Muscle of arm (tissue), 14 donors: ENCODE measurements around the gene JAG1. TPM values are rescaled to one million over a fixed set of nuclear protein-coding genes. Genes with fewer than 3 reads are reported as not detected.

Experiments
- DNase-seq: peaks from one replicate; pipeline ENCODE4 v3.0.0-alpha.2; 2013
- long read RNA-seq, 11 donors: transcript quantifications; one replicate each; lab custom pipeline, GENCODE V29; 2026
- polyA plus RNA-seq, 12 donors: library from polyadenylated mRNA; unstranded; fragments of 120-200 nt; gene quantifications; one replicate each; pipeline ENCODE4 v1.2.1, GENCODE V29; 2013; ENCODE audit not compliant: insufficient read length in 12 of 12

JAG1 gene
- polyA plus RNA-seq, result 10 to 100 TPM in 11 of 12 donors, not detected in 1; 26.4 to 72.9 (median 35.1) TPM
- long read RNA-seq, donor 1, full-length matches to known transcripts, result 6 of 19 reads
- long read RNA-seq, donor 1, partial matches to known transcripts, result 0 of 19 reads
- long read RNA-seq, donor 1, other reads (novel, unspliced or antisense), result 13 of 19 reads
- long read RNA-seq, donor 2, full-length matches to known transcripts, result 1 of 1 reads
- long read RNA-seq, donor 2, partial matches to known transcripts, result 0 of 1 reads
- long read RNA-seq, donor 2, other reads (novel, unspliced or antisense), result 0 of 1 reads
- long read RNA-seq, donor 3, full-length matches to known transcripts, result 1 of 1 reads
- long read RNA-seq, donor 3, partial matches to known transcripts, result 0 of 1 reads
- long read RNA-seq, donor 3, other reads (novel, unspliced or antisense), result 0 of 1 reads
- long read RNA-seq, donor 4, result 0 reads
- long read RNA-seq, donor 5, full-length matches to known transcripts, result 4 of 4 reads
- long read RNA-seq, donor 5, partial matches to known transcripts, result 0 of 4 reads
- long read RNA-seq, donor 5, other reads (novel, unspliced or antisense), result 0 of 4 reads
- long read RNA-seq, donor 6, result 0 reads
- long read RNA-seq, donor 7, full-length matches to known transcripts, result 2 of 2 reads
- long read RNA-seq, donor 7, partial matches to known transcripts, result 0 of 2 reads
- long read RNA-seq, donor 7, other reads (novel, unspliced or antisense), result 0 of 2 reads
- long read RNA-seq, donor 8, full-length matches to known transcripts, result 3 of 3 reads
- long read RNA-seq, donor 8, partial matches to known transcripts, result 0 of 3 reads
- long read RNA-seq, donor 8, other reads (novel, unspliced or antisense), result 0 of 3 reads
- long read RNA-seq, donor 9, partial matches to known transcripts, result 0 of 1 reads
- long read RNA-seq, donor 9, other reads (novel, unspliced or antisense), result 0 of 1 reads
- long read RNA-seq, donor 10, full-length matches to known transcripts, result 3 of 3 reads
- long read RNA-seq, donor 10, partial matches to known transcripts, result 0 of 3 reads
- long read RNA-seq, donor 10, other reads (novel, unspliced or antisense), result 0 of 3 reads
- long read RNA-seq, donor 11, full-length matches to known transcripts, result 5 of 5 reads
- long read RNA-seq, donor 11, partial matches to known transcripts, result 0 of 5 reads
- long read RNA-seq, donor 11, other reads (novel, unspliced or antisense), result 0 of 5 reads

DNA sequence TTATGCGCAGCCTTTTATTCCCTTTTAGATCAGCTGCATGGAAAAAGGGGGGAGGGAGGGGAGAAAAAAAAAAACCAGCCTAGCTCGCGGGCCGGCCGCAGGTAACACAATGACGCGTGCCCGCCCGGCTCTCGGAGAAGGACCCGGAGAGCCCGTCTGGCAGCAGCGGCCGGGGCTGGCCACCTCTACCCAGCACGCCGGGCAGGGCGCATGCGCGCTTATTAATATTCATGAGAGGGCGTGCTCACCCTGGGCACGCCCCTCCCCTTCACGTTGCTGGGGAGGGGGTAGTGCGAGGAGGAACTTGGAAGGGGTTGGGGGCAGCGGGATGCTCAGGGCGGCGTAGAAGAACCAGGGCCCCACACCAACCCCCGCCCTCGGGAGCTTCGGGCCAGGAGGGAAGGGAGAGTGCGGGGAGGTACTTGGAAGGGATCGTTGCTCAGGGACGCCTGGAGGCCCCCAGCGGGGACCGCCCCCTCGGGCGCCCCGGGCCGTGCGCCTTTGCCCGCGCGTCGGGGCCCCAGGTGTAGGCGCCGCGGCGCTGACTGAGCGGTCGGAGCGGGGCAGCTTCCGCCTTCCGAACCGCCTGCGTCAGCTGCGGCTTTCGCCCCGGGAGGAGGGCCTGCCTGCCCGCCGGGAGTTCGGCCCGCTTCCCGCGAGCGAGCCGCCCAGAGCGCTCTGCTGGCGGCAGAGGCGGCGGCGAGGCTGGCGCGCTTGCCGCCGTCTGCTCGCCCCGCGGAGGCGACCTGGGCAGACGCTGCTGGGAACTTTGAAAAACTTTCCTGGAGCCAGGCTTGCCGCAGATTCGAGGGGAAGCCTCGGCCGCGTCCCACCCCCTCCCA, at the start of gene JAG1:
Gene JAG1, minus strand, starts transcription at position 158 of the 842 bp plus-strand sequence. CDS start 469 bp downstream, outside the sequence.
- peak; percentile 96 for DNase-seq

DNA sequence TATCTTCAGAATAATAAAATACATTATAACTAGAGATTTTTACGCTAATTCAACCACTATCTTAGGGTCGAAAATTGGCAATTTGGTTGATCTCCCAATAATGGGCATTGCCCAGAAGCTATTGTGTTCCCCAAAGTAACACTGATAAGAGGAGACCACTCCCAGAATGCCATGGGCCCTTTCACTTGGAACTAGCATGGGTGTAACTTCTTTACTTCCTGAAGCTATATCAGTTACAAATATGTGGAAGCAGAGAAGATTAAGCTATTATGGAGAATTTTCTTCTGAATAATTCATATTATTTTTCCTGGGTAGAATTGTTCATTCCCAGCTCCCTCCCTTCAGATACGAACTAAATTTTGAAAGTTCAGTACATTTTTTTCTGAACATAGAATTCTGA, 48.2 kb upstream of the JAG1 start:
- DNase-seq, result no peak

DNA sequence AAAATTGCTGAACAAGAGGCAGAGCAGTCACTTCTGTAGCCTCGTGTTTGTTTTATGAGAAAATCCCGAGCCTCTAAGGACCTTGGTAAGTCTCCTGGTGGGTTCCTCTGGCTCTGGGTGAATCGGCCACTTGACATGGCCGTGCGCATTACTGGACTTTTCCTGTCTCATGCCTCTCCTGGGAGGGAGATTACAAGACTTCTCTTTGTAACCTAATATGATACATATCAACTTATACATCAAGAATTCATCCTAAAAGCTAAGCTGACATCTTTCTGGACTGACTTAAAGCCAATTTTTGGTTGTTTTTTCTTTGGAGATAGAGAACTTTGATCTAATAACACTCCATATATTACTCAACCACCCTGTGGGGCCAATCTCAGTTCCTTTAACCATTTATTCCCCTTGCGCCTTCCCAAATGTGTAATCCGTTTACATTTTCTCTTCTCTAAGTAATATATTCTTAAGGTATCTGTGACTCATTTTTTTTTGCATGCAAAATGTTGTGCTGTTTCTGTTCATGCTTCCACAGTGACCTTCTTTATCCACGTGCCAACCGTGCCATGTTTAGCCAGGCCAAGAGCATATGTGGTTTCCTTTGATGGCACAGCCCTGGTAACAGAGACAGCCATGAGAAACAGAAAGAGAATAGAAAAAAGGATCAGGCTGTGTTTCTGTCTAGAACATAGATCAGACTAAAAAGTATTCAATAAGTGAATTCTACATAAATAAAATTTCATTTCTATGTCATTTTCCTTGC, 47.5 kb upstream of the JAG1 start:
- DNase-seq, result no peak

DNA sequence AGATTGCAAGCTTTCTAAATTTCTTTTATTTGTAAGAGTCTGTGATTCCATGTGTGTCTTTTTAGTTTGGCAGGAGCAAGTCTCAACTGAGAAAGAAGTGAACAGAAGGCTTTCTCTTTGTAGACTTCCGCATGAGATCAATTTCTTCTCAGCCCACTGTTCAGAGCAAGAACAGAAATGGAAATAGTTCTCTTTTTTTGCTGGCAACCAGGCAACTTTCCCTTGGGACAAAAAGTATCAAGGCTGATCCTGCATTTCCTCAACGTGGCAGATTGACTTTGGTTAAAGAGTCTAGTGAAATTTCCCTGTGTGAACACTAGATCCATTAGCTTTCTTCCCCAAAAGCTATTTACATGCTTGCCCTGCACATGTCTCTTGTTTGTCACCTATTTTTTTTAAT, 46.8 kb upstream of the JAG1 start:
- no peak for DNase-seq

DNA sequence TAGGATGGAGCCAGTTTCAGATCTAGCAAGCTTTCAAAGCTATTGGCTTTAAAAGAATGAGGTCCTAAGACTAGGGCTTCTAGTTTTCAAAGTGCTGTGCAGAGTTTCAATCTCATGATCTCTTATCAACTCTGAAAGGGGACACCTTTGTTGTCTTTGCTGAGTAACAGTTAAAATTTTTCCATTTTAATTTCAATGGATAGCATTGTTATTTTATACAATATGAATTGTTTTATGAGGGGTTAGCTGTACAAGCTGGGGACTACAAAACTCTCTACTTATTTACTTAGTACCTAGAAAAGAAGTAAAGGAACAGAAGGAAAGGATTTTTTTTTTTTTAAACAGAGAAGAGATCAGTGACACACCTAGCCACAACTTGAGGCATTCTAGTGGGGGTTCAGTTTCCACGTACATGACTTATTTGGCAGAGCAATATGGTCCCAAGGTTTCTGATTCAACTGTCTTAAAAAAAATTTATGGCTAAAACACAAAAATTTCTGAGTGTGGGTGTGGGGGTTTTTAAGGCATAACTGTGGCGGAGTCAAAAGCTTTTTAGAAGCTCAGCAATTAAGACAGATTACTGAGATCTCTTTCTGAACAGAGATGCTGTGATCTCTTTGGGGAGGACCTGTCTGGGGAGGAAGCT, 46.1 kb upstream of the JAG1 start:
- no peak for DNase-seq

DNA sequence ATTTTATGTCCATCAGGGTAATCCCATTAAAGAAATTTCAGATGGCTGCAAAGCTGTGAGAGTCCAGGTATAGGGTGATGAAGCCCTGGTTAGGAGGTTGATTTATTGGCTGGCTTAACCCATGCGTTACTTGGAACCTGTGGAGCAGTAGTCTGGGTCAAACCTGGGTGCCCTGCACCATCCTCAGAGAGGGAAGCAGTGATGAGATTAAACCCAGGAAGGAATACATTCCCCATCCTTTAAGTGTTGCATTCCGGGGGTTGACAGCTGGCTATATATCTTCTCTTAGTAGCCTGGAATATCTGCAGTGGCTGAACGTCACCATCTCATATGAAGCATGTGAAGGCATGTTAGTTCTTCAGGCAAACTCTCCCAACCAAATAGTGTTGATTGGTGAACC, 44.9 kb upstream of the JAG1 start:
- no peak for DNase-seq

DNA sequence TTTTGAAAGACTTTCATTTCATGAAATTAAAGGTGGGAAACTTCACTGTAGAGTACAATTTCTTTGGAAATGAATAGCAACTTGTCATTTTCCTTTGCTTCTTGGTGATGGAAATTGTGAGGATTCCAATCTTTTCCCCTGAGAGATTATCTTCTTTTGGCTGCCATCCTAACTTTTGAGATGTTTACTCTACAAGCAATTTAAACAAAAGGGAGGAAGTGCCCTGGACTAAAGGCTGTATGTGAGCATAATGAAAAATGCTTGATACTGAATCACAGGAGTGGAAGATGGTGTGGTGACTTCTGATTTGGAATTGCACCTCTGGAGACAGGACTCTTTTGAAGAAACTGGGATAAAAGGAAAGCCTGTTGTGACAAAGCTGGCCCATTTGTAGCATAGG, 43.1 kb upstream of the JAG1 start:
- peak; percentile 52 for DNase-seq

DNA sequence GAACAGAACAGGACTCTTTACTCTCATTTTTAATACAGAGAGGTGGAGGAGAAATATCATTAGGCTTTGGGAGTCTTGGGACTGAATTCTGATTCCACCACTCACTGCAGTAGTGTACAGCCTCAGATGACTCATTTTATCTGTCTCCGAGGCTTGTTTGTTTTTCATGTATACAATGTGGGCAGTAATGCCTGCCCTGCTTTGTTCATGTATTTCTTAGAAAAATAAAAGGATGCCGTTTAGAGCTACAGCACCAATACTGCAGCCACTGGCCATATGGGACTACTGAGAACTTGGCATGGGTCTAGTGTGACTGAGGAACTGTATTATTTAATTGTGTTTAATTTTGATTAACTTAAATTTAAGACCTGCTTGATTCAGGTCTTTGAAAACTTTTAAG, 41.2 kb upstream of the JAG1 start:
- no peak for DNase-seq

DNA sequence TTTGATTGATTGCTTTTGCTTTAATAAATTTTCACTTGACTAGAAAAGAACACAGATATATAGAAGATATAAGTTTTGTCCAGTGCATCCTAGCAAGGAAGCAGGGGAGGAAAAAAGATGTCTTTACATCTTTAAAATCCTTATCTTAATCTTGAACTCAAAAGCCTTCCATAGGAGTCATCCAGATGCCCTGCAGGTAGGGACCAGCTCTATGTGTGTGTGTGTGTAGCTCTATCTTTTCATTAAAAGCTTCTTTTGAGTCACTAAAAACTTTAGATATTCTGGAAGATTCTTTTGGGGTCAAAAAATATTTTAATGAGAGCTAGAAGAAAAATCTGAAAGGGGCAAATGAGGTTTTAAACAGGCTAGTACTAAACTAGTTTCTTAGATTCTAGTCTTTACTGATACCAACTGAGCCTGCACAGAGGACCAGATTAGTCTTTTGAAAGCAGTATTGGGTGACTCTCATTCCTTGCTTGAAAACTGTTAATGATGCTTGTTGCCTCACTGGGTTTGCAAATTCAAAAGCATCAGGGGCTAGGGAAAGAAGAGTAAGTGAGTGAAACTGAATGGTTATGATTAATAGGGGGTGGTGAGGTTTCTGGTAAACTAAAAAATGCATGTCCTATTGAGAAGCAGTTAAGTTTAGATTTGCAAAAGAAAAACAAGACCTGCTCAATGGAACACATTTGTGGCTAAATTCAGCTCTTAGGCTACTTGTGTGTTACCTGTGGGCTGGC, 40.6 kb upstream of the JAG1 start:
- no peak for DNase-seq

DNA sequence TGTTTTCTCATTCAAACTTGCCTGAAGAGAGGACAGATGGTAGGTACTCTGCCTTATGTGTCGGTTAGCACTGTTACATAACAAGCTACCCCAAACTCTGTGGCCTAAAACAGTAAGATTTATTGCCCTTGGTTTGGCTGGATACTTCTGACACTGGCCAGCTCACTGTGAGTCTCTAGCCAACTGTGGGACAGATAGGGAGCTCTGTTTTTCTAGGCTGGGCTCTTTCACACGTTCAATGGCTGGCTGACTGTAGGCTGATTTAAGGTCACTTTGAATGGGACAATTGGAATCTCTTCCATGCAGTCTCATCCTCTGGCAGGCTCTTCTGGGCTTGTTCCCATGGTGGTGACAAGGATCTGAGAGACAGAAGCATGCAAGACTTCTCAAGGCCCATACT, 39.4 kb upstream of the JAG1 start:
- no peak for DNase-seq

DNA sequence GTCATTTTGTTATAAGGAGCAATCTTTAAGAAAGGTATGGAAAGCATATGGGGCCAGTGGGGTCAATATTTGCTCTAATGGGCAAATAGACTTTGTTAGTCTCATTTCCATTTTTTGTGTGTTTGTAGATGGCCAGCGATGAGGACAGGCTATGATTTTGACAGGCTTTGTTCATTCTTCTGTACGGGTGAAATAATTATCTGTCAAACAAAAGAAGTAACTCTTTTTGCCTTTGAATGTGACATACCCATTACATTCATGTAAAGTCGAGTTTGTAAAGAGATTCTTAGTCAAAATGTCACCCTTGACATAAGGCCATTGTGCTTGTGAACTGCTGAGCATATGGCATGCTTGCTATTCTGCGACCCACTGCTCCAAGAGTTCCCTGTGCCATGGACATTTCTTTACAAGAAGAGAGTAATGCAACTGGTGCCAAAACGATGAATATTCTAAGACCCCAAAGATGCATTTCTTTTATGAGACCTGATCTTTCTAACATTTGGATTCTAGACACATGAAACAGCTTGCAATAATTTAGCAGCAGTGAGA, 38.2 kb upstream of the JAG1 start:
- DNase-seq, result no peak

DNA sequence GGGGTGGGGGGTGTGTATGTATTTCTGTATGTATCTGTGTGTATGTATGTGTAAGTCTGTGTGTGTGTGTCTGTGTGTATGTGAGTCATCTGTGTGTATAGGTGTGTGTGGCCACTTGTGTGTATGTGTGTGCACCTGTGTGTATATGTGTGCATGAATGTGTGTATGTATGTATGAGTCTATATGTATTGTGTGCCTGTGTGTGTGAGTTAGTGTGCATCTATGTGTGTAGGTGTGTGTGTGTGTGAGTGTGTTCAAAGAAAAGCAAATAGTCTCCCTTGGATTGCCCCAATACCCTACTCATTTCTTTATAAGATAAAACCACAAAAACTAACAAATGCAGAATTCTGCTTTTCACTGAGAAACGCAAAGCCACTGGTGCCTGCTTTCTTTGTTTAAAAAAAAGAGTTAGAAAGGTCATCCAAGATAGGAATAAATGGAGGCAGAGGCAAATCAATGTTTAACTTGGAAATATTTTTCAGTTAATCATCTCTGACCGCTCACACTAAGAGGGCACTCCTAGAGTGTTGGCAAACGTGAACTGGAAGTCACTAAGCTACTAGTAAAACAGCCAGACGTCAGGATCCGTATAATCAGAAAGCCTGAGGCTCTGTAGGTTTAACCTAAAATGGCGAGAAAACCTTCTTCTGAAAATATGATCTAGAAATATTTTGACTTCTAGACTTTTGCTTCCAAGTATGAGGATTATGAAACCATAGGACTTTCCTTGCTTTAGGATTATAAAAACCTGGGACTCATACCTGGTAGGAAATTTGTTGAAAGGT, 37.4 kb upstream of the JAG1 start:
- no peak for DNase-seq

DNA sequence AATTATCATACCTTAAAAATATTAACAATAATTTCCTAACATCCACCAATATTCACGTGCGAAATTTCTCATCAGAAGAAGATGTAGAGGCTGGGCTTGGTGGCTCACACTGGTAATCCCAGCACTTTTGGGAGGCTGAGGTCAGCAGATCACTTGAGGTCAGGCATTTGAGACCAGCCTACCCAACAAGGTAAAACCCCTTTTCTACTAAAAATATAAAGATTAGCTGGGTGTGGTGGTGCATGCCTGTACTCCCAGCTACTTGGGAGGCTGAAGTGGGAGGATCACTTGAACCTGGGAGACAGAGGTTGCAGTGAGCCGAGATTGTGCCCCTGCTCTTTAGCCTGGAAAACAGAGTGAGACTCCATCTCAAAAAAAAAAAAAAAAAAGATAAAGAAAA, 36.1 kb upstream of the JAG1 start:
- DNase-seq, result no peak

DNA sequence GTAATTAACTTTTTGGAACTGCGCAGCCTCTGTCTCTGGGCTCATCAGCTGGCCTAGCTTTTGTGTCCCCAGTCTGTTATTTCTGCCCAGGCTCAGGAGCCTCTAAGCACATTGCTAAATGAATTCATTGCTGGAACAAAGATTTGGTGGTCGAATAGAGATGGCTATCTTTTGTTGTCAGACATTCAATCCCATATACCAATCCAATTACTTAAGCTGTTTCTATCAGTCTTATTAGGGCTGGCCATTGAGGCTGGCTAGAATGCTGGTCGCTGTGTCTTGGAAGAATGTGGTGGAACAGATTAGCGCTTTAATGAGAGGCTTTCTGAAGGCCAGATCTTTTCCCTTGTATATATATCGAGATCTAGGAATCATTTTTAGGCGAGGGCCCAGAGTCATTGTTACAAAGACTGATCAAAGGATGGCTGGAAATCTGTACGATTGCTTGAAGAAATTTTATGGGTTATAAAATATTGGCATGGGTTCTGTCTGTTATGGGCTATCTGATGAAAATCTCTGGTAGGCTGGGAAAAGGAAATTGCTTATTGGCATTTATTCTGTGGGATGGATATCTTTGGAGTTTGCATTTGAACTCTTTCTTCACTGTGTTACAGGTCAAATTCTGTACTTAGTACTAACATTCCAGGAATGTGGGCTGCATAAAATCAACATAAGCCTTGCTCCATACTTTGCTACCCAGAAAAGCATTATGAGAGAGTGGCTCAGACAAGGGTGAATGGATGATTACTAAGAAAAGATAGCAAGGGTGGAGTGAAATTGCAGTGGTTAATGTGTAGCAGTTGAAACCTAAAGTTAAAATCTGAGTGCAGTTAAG, 34.8 kb upstream of the JAG1 start:
- no peak for DNase-seq

DNA sequence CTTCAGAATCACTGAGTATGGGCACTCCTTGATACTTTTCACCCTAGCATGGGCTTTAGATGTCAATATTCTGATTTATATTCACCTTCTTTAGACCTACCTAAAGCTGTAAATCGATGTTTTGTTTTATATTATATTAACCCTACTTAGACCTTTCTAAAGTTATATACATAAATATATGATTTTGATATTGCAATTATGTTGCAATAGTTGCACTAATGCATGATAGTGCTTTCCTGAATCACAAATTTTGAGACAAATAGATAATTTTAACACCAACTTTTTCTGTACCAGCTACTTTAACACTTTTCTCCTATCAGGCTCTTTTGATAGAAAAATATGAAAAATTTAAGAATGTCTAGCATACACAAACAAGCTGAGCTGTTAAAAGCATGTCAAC, 34.0 kb upstream of the JAG1 start:
- DNase-seq, result no peak

DNA sequence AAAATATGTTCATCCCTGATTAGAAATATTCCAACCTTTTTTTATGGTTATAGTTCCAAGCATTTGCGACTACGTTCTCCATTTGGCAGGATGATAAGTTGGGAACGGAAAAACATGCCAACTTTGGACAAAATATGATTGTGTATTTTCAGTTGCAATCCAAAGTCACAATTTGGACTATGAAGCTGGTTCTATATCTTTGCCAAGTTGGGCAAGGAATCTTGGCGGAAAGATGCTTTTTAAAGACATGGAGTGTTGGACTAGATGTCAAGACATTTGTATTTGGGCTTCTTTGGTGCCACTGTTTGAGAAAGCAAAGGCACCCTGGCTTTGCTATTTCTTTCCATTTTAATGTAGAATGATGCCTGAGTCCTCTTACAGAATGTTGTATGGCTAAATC, 33.3 kb upstream of the JAG1 start:
- DNase-seq, result no peak

DNA sequence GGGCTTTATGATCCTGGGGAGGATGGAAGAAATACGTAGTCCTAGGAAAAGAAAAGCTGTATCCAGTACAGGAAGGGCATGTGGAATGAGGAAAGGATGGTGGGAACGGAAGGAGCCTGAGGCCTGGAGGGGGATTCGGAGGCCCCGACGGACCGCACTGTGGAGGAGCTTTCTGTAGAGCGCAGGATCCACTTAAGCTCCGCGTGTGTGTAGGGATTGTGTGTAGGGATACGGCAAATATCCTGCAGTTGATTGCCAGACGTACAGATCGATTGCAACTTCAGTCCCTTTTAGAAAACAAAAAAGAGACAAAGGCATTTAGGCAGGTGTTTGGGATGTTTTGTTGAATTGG, 32.6 kb upstream of the JAG1 start:
- no peak for DNase-seq
